IPS DF 6.9 (cell line): ENCODE data around the gene FANCE.

Source experiments
- DNase-seq: peaks from one replicate; pipeline ENCODE4 v3.0.0-alpha.2; 2013; ENCODE audit warnings: low read depth, low spot score
- H3K27ac ChIP-seq: one replicate; pipeline ENCODE4 v1.5.1; 2013; ENCODE audit warnings: low read length, control low read depth
- H3K27me3 ChIP-seq: 2 replicates; pipeline ENCODE4 v1.6.1; 2013; ENCODE audit warnings: mild to moderate bottlenecking, low read length; ENCODE audit not compliant: control insufficient read depth, insufficient read depth
- H3K36me3 ChIP-seq: 2 replicates; pipeline ENCODE4 v1.6.1; 2013; ENCODE audit warnings: low read length; ENCODE audit not compliant: control insufficient read depth, insufficient read depth
- H3K4me1 ChIP-seq: 2 replicates; pipeline ENCODE4 v1.6.1; 2013; ENCODE audit warnings: low read length; ENCODE audit not compliant: control insufficient read depth, insufficient read depth
- H3K4me3 ChIP-seq: 2 replicates; pipeline ENCODE4 v1.5.1; 2013; ENCODE audit warnings: mild to moderate bottlenecking, low read length
- H3K9me3 ChIP-seq: 2 replicates; pipeline ENCODE4 v1.6.1; 2013; ENCODE audit warnings: low read length, inconsistent platforms; ENCODE audit not compliant: control insufficient read depth, insufficient read depth
- WGBS: extraction: QIAGEN DNeasy Blood & Tissue Kit; methylation state at CpG from one replicate; pipeline ENCODE4 v1.1.7; 2013; ENCODE audit warnings: mixed read lengths, missing lambda C conversion rate; ENCODE audit not compliant: insufficient read length, insufficient coverage; 5-methylcytosine and 5-hydroxymethylcytosine counted together

Gene FANCE

DNA sequence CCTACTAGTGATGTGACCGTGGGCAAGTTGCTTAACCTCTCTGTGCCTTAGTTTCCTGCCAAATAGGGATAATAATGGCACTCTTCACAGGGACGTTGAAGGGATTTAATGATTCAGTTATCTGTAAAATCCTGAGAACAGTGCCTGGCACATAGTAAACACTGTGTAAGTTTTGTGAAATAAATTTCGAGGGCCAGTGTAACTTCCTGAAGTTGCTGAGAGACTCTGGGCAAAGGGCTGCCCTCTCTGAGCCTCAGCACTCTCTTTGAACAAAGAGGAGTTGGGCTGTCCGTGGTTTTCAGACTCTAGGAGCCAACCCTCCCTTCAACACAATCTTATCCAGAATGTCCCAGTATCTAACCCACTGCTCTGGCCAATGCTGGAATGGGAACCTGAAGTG is 47.2 kb downstream of the FANCE start:
- no peak for DNase-seq
- no peak overlapping the region for H3K4me3 ChIP-seq
- peaks cover 16% of the 10 kb centered on the region for H3K4me1 ChIP-seq
- no peak overlapping the region for H3K27ac ChIP-seq
- no CpG with 5 or more reads among the region's 4 CpGs for WGBS
- H3K36me3 ChIP-seq, result no peaks in the 10 kb centered on the region
- no peaks in the 10 kb centered on the region for H3K27me3 ChIP-seq
- no peaks in the 10 kb centered on the region for H3K9me3 ChIP-seq

DNA sequence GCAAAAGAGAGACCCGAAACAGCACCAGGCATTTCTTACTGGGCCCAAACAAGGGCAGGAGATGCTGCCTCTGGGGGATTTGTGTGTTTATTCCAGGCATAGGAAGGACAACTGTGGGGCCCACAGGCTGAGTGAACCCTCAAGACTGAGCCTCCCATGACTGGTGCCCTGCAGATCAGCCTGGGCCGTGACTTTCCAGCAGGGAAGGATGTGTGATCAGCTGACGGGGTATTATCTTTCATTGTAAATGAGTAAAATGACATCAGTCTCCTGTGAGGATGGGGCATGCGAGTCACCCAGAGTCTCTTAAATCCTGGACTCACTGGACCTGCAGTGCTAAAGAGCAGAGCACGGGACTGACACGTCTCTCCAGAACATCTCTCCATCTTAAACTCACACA is 48.6 kb downstream of the FANCE start:
- DNase-seq, result no peak
- no peaks in the 10 kb centered on the region for H3K9me3 ChIP-seq
- WGBS, result 100% methylated on average over 1 of the region's 6 CpGs
- no peaks in the 10 kb centered on the region for H3K27me3 ChIP-seq
- no peak overlapping the region for H3K4me3 ChIP-seq
- peaks cover 9% of the 10 kb centered on the region for H3K4me1 ChIP-seq
- no peaks in the 10 kb centered on the region for H3K36me3 ChIP-seq
- H3K27ac ChIP-seq, result no peak overlapping the region

GRCh38 chr6:35501784-35502183 is 49.6 kb downstream of the FANCE start:
- DNase-seq, result no peak
- Histone ChIP-seq H3K27ac (no peak overlapping the region), H3K9me3 (no peaks in the 10 kb centered on the region), H3K4me1 (peaks cover 9% of the 10 kb centered on the region), H3K4me3 (no peak overlapping the region), H3K27me3 (no peaks in the 10 kb centered on the region), H3K36me3 (no peaks in the 10 kb centered on the region)
- WGBS, result no CpG with 5 or more reads among the region's 2 CpGs

DNA sequence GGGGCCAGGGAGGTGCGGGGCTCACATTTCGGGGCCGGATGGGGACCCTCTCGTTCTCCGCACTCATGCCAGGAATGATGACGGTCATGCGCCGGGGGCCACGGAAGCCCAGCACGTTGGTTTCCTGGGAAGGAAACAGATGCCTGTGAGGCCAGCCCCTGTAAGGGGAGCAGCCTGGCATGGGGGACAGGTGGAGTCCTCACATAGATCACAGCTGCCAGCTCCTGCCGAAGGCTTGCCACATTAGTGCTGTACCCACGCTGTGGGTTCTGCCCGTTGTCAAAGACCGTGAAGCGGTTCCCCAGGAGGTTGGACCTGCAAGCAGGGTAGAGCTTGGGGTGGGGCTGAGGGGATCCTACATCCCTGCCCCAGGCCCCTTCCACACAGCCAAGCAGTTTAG is 51.4 kb downstream of the FANCE start:
- no peak for DNase-seq
- no CpG with 5 or more reads among the region's 15 CpGs for WGBS
- Histone ChIP-seq H3K27ac (no peak overlapping the region), H3K9me3 (no peaks in the 10 kb centered on the region), H3K4me1 (peaks cover 5% of the 10 kb centered on the region), H3K36me3 (no peaks in the 10 kb centered on the region), H3K4me3 (no peak overlapping the region), H3K27me3 (no peaks in the 10 kb centered on the region)

GRCh38 chr6:35505999-35506412 is 53.9 kb downstream of the FANCE start:
- Histone ChIP-seq H3K27me3 (no peaks in the 10 kb centered on the region), H3K27ac (no peak overlapping the region), H3K4me3 (no peak overlapping the region), H3K36me3 (no peaks in the 10 kb centered on the region), H3K4me1 (no peaks in the 10 kb centered on the region; the same call in 1 of the 2 replicates), H3K9me3 (no peaks in the 10 kb centered on the region)
- no peak for DNase-seq
- WGBS, result no CpG with 5 or more reads among the region's 21 CpGs

DNA sequence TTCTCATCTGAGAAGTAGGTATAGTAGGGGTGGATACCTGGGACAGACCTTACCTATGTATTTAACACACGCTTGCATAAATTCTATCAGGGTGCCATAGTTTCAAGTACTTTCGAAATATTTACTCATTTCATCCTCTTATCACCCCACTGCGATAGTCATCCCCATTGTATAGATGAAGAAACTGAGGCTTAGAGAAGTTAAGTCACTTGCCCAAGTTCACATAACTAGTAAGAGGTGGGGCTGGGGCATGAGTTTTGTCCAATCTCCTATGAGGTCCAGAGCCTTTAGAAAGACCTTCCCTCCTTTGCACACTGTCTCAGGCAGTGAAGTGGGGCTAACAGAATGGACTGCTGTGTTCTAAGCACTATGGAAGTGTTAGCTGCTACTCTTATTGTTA is 54.4 kb downstream of the FANCE start:
- H3K4me3 ChIP-seq, result no peak overlapping the region
- no peak overlapping the region for H3K27ac ChIP-seq
- no CpG with 5 or more reads among the region's 3 CpGs for WGBS
- H3K9me3 ChIP-seq, result no peaks in the 10 kb centered on the region
- DNase-seq, result no peak
- no peaks in the 10 kb centered on the region for H3K36me3 ChIP-seq
- H3K4me1 ChIP-seq, result no peaks in the 10 kb centered on the region; the same call in 1 of the 2 replicates
- no peaks in the 10 kb centered on the region for H3K27me3 ChIP-seq

- no peak overlapping the region for H3K27ac ChIP-seq
- no peaks in the 10 kb centered on the region for H3K9me3 ChIP-seq
- H3K4me3 ChIP-seq, result no peak overlapping the region
- H3K36me3 ChIP-seq, result no peaks in the 10 kb centered on the region
- no peak for DNase-seq
- WGBS, result no CpG with 5 or more reads among the region's 2 CpGs
- H3K4me1 ChIP-seq, result peaks cover under 1% of the 10 kb centered on the region
- no peaks in the 10 kb centered on the region for H3K27me3 ChIP-seq
These were observed 55.1 kb downstream of the FANCE start for GRCh38 chr6:35507221-35507620.

GRCh38 chr6:35508027-35508426 is 55.9 kb downstream of the FANCE start:
- DNase-seq, result no peak
- Histone ChIP-seq H3K36me3 (no peaks in the 10 kb centered on the region), H3K27me3 (no peaks in the 10 kb centered on the region), H3K4me1 (peaks cover 3% of the 10 kb centered on the region), H3K9me3 (no peaks in the 10 kb centered on the region), H3K4me3 (no peak overlapping the region), H3K27ac (no peak overlapping the region)
- WGBS, result no CpG with 5 or more reads among the region's 2 CpGs

GRCh38 chr6:35508542-35508941 is 56.4 kb downstream of the FANCE start:
- no CpG with 5 or more reads among the region's 5 CpGs for WGBS
- H3K4me1 ChIP-seq, result peaks cover 3% of the 10 kb centered on the region
- no peaks in the 10 kb centered on the region for H3K36me3 ChIP-seq
- H3K4me3 ChIP-seq, result no peak overlapping the region
- no peaks in the 10 kb centered on the region for H3K9me3 ChIP-seq
- no peak overlapping the region for H3K27ac ChIP-seq
- no peaks in the 10 kb centered on the region for H3K27me3 ChIP-seq
- no peak for DNase-seq

DNA sequence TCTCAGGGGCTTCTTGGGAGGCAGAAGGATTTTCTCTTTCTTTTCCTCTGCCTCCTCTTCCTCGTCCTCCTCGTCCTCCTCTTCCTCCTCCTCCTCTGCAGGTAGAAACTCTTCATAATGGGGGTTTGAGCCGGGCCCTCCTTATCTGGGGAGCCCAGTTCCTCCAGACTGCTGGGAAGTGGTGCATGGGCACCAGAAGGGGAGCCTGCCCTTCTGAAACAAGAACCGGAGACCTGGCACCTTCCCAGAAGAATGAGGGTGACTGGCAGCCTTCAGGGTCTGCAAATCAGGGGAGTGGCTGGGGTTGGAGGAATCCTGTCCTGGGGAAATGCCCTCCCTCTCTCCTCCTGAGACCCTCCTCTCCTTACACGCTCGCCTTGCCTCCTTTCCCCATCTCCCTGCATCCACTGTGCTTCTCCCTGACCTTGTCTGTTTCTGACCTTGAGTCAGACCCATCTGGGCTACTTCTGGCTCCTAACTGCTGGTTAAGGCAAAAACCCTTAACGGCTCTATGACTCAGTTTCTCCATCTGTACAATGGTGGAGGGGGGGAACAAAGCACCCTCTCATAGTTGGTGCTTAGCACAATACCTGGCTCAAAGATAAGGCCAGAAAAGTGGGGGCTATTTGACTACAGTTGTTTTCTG is 58.9 kb downstream of the FANCE start:
- H3K27me3 ChIP-seq, result no peaks in the 10 kb centered on the region
- no peak for DNase-seq
- WGBS, result no CpG with 5 or more reads among the region's 7 CpGs
- no peaks in the 10 kb centered on the region for H3K9me3 ChIP-seq
- H3K4me3 ChIP-seq, result no peak overlapping the region
- H3K4me1 ChIP-seq, result peaks cover 3% of the 10 kb centered on the region
- H3K36me3 ChIP-seq, result no peaks in the 10 kb centered on the region
- no peak overlapping the region for H3K27ac ChIP-seq

GRCh38 chr6:35511562-35511941 is 59.4 kb downstream of the FANCE start:
- Histone ChIP-seq H3K4me1 (peaks cover 3% of the 10 kb centered on the region), H3K9me3 (no peaks in the 10 kb centered on the region), H3K4me3 (no peak overlapping the region), H3K27me3 (no peaks in the 10 kb centered on the region), H3K36me3 (no peaks in the 10 kb centered on the region), H3K27ac (no peak overlapping the region)
- no CpG with 5 or more reads among the region's 32 CpGs for WGBS
- DNase-seq, result no peak
